ENCODE data around the gene CADPS2.
"Not testable (repeated sequence)": the region's sequence is repeated elsewhere in the genome, so short reads cannot be mapped to it uniquely, and the experiment has no call there.

CADPS2 gene

DNA sequence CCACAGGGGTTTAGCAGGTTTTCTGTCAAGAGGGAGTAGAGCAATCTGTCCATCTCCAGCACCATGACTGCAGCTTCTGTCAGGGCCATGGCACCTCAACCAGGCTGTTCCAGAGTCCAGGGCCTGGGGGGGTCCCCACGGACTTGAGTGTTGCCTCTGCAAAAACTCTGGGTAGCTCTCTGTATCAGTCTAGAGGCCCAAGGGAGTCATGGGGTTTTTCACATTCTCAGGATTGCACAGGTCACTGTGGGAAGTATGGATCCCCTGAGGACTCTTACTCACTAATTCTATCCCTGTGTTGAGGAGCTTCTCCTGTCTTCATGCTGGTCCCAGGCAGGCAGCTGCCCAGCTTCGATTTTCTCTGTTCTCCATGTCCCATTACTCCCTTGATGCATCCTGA, 247.8 kb downstream of the CADPS2 start:
- no peak for DNase-seq
- TF ChIP-seq, protein P1, sequence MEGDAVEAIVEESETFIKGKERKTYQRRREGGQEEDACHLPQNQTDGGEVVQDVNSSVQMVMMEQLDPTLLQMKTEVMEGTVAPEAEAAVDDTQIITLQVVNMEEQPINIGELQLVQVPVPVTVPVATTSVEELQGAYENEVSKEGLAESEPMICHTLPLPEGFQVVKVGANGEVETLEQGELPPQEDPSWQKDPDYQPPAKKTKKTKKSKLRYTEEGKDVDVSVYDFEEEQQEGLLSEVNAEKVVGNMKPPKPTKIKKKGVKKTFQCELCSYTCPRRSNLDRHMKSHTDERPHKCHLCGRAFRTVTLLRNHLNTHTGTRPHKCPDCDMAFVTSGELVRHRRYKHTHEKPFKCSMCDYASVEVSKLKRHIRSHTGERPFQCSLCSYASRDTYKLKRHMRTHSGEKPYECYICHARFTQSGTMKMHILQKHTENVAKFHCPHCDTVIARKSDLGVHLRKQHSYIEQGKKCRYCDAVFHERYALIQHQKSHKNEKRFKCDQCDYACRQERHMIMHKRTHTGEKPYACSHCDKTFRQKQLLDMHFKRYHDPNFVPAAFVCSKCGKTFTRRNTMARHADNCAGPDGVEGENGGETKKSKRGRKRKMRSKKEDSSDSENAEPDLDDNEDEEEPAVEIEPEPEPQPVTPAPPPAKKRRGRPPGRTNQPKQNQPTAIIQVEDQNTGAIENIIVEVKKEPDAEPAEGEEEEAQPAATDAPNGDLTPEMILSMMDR (IDR thresholded peaks at IDR 0.05; ENCODE audit: low read depth, low read length) = no peak
- no peaks in the 10 kb centered on the region for H3K36me3 ChIP-seq
- no peaks in the 10 kb centered on the region for H3K27me3 ChIP-seq (ENCODE audit: insufficient read depth, low read depth, severe bottlenecking)
- no peaks in the 10 kb centered on the region for H3K9me3 ChIP-seq (ENCODE audit: severe bottlenecking)
- H3K4me3 ChIP-seq (ENCODE audit: low read depth, low read length) = no peak overlapping the region
- no peak overlapping the region for H3K27ac ChIP-seq

DNA sequence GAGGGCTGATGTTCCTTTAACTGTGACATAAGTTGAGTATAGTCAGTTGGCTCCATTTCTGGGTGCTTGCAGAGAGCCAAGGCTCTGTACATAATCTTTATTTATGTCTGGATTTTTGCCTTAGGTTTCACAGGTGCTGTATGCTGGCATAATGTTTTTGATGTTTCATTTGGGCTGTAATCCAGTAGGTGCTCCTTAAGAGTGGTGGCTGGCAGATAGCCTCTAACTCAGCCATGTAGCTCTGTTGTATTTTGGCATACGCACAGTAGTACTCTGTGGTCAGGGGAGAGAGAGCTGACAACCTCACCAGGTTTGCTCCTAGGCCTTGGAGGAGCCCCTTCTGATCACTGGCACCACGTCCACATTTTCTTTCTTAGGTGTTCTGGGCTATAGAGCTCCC, 248.5 kb downstream of the CADPS2 start:
- Histone ChIP-seq H3K9me3 (ENCODE audit: severe bottlenecking) (no peaks in the 10 kb centered on the region), H3K36me3 (no peaks in the 10 kb centered on the region), H3K27ac (no peak overlapping the region), H3K4me3 (ENCODE audit: low read depth, low read length) (no peak overlapping the region), H3K27me3 (ENCODE audit: insufficient read depth, low read depth, severe bottlenecking) (no peaks in the 10 kb centered on the region)
- no peak for DNase-seq
- TF ChIP-seq, protein P1 (IDR thresholded peaks at IDR 0.05; ENCODE audit: low read depth, low read length) = no peak

DNA sequence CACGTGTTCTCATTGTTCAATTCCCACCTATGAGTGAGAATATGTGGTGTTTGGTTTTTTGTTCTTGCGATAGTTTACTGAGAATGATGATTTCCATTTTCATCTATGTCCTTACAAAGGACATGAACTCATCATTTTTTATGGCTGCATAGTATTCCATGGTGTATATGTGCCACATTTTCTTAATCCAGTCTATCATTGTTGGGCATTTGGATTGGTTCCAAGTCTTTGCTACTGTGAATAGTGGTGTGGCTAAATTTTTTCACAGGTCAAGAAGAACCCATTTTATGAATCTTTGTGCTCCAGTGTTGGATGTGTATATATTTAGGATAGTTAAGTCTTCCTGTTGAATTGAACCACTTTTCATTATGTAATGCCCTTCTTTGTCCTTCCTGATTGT, 250.8 kb downstream of the CADPS2 start:
- H3K27ac ChIP-seq; DNase-seq; H3K4me3 ChIP-seq (ENCODE audit: low read depth, low read length); H3K27me3 ChIP-seq (ENCODE audit: insufficient read depth, low read depth, severe bottlenecking); H3K36me3 ChIP-seq; H3K9me3 ChIP-seq (ENCODE audit: severe bottlenecking): not testable (repeated sequence)

DNA sequence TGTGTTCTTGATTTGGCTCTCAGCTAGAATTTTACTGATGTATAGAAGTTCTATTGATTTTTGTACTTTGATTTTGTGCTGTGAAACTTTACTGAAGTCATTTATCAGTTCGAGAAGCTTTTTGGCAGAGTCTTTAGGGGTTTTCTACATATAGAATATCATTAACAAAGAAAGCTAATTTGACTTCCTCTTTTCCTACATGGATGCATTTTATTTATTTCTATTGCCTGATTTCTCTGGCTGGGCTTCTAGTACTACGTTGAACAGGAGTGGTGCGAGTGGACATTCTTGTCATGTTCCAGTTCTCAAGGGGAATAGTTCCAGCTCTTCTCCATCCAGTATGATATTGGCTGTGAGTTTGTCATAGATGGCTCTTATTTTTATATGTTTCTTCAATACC, 252.8 kb downstream of the CADPS2 start:
- Histone ChIP-seq H3K9me3 (ENCODE audit: severe bottlenecking) (no peaks in the 10 kb centered on the region), H3K27me3 (ENCODE audit: insufficient read depth, low read depth, severe bottlenecking) (no peaks in the 10 kb centered on the region), H3K36me3 (no peaks in the 10 kb centered on the region), H3K27ac (no peak overlapping the region), H3K4me3 (ENCODE audit: low read depth, low read length) (no peak overlapping the region)
- TF ChIP-seq, protein P1 (IDR thresholded peaks at IDR 0.05; ENCODE audit: low read depth, low read length) = no peak
- no peak for DNase-seq

DNA sequence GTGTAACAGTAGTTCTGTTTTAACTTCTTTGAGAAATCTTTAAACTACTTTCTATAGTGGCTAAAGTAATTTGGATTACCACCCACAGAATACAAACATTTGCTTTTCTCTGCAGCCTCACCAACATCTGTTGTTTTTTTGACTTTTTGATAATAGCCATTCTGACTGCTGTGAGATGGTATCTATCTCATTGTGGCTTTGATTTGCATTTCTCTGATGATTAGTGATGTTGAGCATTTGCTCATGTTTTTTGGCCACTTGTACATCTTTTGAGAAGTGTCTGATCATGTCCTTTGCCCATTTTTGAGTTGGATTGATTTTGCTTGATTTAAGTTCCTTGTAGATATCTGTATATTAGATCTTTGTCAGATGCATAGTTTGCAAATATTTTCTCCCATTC, 254.0 kb downstream of the CADPS2 start:
- Histone ChIP-seq H3K36me3 (no peaks in the 10 kb centered on the region), H3K9me3 (ENCODE audit: severe bottlenecking) (no peaks in the 10 kb centered on the region), H3K4me3 (ENCODE audit: low read depth, low read length) (no peak overlapping the region), H3K27ac (no peak overlapping the region), H3K27me3 (ENCODE audit: insufficient read depth, low read depth, severe bottlenecking) (no peaks in the 10 kb centered on the region)
- TF ChIP-seq, protein P1 (IDR thresholded peaks at IDR 0.05; ENCODE audit: low read depth, low read length) = no peak
- no peak for DNase-seq

DNA sequence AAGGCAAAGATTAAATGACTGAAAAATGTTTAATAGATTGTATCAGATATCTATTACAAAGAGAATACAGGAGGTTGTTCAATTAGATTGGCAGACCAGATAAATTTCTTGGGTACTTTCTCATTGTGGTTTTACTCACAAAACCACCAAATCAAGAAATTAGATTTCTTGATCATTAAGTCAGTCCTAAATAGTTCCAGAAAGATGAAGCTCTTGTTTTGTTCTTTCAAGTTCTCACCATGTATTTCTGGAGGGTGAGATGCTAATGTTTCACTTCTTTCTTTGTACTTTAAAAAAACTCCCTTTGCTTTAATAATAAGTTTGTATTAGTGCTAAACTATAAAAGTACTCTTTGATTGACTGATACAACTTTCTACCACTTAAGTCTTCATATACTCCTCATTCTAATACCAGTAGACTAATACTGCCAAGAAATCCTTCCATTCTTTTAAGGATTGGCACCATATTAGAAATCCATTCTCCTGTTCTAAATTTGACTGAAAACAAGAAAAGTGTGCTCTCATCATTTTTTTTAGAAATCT, 256.8 kb downstream of the CADPS2 start:
- no peak overlapping the region for H3K27ac ChIP-seq
- TF ChIP-seq, protein P1 (IDR thresholded peaks at IDR 0.05; ENCODE audit: low read depth, low read length) = no peak
- H3K4me3 ChIP-seq (ENCODE audit: low read depth, low read length) = no peak overlapping the region
- no peaks in the 10 kb centered on the region for H3K9me3 ChIP-seq (ENCODE audit: severe bottlenecking)
- no peak for DNase-seq
- H3K27me3 ChIP-seq (ENCODE audit: insufficient read depth, low read depth, severe bottlenecking) = no peaks in the 10 kb centered on the region
- no peaks in the 10 kb centered on the region for H3K36me3 ChIP-seq
